ENCODE data around the gene MYO3B.
A peak's percentile ranks its signal among the peaks of the same experiment; 100 is the strongest.

MYO3B gene

GRCh38 chr2:170238776-170239175 lies 60.8 kb downstream of the MYO3B start:
- DNase-seq (ENCODE audit: low spot score): peak; percentile 39

DNA sequence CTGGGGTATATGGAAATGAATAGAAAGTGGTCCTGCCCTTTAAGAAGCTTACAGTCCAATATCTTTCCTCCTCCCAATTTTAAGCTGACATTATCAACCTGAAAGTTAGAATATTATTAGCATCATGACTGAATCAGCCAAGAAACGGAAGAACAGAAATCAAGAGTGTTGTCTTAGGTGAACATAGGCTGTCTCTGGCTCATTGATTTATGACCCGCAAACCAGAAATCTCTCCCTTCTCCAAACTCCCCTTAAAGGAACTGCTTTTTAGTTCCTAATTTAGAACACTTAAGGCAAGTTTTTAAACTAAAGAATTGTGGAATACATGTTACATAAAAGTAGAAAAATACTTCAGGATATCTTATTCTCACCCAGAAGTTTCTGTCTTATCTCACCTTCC lies 62.7 kb downstream of the MYO3B start:
- DNase-seq (ENCODE audit: low spot score): no peak

DNA sequence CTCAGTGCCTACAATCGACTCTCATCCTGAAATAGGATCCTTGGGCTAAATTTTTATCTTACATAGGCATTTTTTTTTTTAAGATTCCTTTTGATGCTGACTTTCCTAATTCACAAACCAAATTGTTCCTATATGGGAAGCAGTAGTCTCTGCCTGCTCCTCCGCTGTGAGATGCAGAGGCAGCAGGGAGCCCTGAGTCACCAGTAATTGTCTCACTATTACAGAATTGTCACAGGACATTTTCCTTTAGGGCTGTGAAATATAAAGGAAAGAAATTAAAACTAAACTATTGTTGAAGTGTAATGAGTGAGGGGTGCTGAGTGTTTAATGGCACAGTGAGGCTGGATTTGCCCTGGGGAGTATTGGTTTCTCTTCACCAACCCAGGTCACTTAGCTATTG lies 63.8 kb downstream of the MYO3B start:
- peak; percentile 29 for DNase-seq (ENCODE audit: low spot score)

GRCh38 chr2:170243118-170243837 lies 65.3 kb downstream of the MYO3B start:
- DNase-seq (ENCODE audit: low spot score): no peak

DNA sequence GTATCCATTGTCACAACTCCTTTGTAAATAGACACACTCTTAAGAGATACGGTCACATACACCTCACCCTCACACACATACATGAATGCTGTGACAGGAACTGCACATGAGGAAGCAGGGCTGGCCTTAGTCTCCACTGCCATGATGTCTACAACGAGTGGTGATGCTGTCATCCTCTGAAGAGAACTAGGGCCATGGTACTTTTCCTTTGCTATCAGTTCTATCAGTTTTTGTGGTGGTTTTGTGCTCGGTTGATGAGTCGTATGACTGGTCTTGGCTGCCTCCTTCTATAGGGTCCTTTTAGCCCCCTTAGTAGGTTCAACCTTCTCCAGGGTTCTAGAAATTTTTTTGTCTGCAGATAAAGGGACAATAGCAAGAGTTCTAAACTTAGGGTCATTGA lies 66.0 kb downstream of the MYO3B start:
- DNase-seq (ENCODE audit: low spot score): no peak

DNA sequence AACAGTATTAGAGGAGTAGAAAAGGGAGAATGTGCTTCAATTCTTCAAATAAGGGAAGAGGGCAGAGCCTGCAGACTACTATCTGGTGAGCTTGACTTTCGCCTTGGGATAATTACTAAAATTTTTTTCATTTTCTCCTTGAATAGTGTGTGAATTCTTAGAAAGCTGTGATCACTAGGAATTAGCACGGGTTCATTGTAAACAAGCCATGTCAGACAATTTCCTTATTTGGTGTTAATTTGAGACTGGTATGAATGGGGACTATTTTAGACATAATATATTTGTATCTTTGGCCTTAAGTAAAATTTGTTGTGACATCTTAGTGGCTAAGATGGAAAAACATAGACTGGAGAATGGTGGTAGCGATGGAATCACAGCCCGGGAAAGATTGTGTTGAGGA lies 66.6 kb downstream of the MYO3B start:
- no peak for DNase-seq (ENCODE audit: low spot score)

DNA sequence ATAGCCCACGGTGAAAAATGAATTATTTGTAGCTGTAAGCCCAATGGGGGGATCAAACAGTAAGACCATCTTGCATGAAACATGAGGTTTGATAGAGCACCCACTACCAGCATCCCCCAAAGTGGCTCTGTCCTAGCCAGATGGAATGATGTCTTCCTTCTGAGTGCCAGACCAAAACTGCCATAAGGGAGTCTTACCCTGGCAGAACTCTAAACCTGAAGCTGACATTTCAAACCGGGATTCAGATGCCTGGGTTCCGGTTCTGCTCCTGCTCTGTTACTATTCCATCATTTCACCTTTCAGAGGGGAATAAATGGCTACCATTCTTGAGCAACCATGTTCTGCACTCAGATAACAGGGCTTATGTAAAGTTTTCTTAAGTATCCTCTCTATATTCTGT lies 67.4 kb downstream of the MYO3B start:
- DNase-seq (ENCODE audit: low spot score): no peak

DNA sequence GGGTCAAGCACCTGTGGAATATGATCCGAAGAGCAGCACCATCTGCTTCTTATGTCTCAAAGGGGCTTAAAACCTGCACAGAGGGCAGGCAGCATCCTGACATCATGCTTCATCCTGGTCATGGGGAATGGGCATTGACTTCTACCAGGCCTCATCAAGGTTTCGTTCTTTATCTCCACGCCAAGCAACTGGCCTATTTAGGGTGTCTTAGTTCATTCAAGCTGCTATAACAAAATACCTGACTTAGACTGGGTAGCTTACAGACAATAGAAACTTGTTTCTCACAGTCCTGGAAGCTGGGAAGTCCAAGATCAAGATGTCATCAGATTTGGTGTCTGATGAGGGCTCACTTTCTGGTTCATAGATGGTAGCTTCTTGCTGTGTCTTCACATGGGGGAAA lies 69.4 kb downstream of the MYO3B start:
- DNase-seq (ENCODE audit: low spot score): no peak

GRCh38 chr2:170247882-170248393 lies 70.0 kb downstream of the MYO3B start:
- no peak for DNase-seq (ENCODE audit: low spot score)

- no peak for DNase-seq (ENCODE audit: low spot score)
Measured at GRCh38 chr2:170248574-170249393, 70.8 kb downstream of the MYO3B start.

- DNase-seq (ENCODE audit: low spot score): no peak
Measured at GRCh38 chr2:170249761-170250160, 71.8 kb downstream of the MYO3B start.

DNA sequence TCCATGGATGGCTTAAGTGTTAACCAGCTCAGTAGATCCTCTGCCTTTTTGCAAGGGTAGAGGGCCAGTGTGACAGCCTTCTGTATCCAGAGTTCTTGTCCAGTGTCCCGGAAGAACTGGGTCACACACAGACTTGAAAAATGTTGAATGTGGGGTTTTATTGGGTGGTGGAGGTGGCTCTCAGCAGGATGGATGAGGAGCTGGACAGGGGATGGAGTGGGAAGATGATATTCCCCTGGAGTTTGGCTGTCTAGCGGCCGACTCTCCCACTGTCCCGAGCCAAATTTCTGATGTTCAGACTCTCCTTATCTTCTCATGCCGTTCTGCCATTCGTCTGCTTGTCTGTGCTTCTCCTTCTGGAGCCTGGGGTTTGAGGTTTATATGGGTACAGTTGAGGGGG lies 72.6 kb downstream of the MYO3B start:
- no peak for DNase-seq (ENCODE audit: low spot score)

DNA sequence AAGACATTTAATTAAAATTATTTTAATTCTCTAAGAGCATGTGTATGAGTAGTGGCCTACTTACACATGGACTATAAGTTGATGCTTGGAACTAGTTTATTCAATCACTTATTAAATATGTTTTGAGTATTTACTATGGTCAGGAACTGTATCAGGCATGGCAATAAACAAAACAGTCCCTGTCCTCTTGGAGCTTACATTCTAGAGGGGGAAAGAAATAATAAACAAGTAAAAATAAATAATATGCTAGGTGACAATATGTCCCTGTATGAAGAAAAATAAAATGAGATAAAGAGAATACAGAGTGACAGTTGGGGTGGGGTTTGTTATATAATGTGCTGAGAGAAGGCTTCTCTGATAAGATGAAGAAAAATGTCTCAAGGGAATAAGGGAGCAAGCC lies 74.5 kb downstream of the MYO3B start:
- DNase-seq (ENCODE audit: low spot score): no peak

DNA sequence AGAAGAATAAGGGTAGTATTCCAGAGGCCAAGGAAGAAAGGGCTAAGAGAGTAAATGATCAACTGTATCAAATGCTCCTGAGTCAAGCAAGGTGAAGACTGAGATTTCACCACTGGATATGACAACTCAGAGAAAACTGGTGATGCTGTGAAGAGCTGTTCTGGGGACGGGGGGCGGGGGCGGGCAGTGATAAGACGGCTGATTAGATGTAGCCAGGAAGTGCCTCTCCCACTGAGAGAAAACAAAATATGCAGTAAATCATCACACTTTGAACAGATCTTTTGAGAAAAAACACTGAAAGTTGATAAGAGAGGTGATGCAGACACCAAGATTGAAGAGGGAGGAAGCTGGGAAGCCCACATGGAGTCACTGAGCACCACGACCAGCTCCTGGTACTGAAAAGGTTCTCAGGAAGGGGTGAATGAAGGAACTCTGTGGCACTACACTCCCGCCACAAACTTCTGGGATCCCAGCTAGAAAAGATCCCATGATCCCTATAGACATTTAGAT lies 75.8 kb downstream of the MYO3B start:
- DNase-seq (ENCODE audit: low spot score): no peak

- DNase-seq (ENCODE audit: low spot score): no peak
Measured at GRCh38 chr2:170254293-170254732, 76.4 kb downstream of the MYO3B start.

- no peak for DNase-seq (ENCODE audit: low spot score)
Measured at GRCh38 chr2:170255137-170255536, 77.2 kb downstream of the MYO3B start.

DNA sequence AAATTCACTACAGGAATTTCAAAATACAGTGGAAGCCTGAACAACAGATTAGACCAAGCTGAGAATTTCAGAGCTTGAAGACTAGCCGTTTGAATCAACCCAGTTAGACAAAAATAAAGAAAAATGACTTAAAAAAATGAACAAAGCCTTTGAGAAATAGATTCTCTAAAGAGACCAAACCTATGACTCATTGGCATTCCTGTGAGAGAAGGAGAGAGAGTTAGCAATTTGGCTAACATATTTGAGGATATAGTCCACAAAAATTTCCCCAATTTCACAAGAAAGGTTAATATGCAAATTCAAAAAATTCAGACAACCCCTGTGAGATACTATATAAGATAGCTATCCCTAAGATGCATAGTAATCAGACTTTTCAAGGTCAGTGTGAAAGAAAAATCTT lies 78.0 kb downstream of the MYO3B start:
- no peak for DNase-seq (ENCODE audit: low spot score)

DNA sequence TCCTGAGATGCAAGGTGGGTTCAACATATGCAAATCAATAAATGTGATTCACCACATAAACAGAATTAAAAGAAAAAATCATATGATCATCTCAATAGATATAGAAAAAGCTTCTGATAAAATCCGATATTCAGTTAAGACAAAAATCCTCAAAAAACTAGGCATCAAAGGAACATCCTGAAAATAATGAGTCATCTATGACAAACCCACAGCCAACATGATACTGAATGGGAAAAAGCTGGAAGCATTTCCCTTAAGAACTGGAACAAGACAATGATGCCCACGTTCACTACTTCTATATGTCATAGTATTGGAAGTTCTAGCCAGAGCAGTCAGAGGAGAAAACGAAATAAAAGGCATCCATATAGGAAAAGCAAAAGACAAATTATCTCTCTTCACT lies 80.4 kb downstream of the MYO3B start:
- DNase-seq (ENCODE audit: low spot score): no peak

DNA sequence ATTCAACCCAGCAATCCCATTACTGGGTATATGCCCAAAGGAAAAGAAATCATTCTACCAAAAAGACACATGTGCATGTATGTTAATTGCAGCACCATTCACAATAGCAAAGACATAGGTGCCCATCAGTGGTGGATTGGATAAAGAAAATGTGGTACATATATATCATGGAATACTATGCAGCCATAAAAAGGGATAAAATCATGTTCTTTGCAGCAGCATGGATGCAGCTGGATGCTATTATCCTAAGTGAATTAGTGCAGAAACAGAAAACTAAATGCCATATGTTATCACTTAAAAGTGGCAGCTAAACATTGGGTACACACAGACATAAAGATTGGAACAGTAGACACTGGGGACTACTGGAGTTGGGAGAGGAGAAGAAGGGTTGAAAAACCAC lies 82.2 kb downstream of the MYO3B start:
- DNase-seq (ENCODE audit: low spot score): no peak

DNA sequence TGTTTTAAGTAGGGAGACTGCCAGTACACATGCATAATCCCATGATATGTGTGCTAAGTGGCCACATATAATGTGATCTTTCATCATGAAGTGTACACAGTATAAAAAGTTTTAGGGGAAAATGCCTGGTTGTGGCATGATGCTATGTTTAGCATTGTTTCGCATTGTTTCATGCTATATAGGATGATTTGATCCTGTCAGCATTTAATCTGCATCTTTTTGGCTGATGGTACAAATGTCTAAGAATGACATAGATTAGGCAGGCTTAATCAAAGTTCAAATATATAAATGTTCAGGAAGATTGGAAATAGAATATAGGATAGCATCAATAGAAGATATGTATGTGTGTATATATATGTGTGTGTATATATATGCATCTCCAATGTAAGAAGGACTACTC lies 83.6 kb downstream of the MYO3B start:
- DNase-seq (ENCODE audit: low spot score): no peak

DNA sequence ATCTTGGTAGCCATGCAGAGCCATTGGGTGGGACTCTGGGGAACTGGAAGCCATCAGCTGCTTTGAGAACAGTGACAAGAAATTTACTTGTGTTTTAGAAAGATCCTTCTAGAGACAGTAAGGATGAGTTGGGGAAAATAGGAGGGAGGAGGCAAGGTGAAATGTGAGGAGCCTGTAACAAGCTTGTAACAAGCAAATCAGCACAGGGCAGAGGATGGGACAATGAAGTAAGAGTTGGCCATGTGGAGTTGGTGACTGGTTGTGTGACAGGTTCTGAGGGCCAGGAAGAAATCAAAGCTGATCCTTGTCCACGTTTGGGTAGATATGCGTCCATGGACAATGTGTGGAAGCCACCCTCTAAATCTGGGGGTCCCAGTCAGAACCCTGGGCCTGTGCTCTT lies 84.4 kb downstream of the MYO3B start:
- no peak for DNase-seq (ENCODE audit: low spot score)

DNA sequence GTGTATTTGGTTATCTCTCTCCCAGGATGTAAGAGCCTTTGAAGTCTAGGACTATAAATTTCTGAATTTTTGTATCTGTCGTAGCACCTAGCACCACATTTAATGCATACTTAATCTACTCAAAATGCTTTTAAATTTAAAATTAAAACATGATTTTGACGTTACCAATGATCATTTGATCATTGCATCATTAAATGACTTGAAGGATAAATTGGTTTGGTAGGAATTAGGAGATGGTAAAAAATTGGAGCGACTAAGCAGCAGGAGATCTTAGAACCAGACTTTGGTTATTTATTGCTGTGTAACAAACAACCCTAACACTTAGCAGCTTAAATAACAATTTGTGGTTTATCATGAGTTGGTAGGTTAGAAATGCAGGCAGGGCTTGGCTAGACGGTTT lies 84.9 kb downstream of the MYO3B start:
- DNase-seq (ENCODE audit: low spot score): no peak

All from putamen (tissue), 1 donor.